ENCODE measurements around the gene POLR3G.

POLR3G gene

GRCh38 chr5:90530736-90531487, 56.2 kb downstream of the POLR3G start:
- Histone ChIP-seq H3K9me3 (ENCODE audit: control insufficient read depth, insufficient read depth, low read length) (no peaks in the 10 kb centered on the region), H3K79me2 (ENCODE audit: control insufficient read depth, low read length) (peaks cover 35% of the 10 kb centered on the region), H3K4me1 (ENCODE audit: control insufficient read depth, low read length) (peaks cover 33% of the 10 kb centered on the region), H3K4me3 (ENCODE audit: low read length) (no peak overlapping the region; the same call in 1 of the 2 replicates), H3K4me2 (ENCODE audit: low read length) (peak overlapping the region; percentile 91; the same call in 1 of the 2 replicates), H3K27ac (ENCODE audit: low read depth, low read length) (no peak overlapping the region), H3F3A (ENCODE audit: control insufficient read depth, insufficient read depth) (0 out of 2 replicates have a peak, but pooled peaks cover 2% of the 10 kb centered on the region), H3K36me3 (ENCODE audit: control insufficient read depth, low read length) (peaks cover 19% of the 10 kb centered on the region), H4K20me1 (ENCODE audit: control insufficient read depth, insufficient read depth, low read depth, low read length) (no peaks in the 10 kb centered on the region), H3K9me2 (replicated peaks; ENCODE audit: control insufficient read depth, low read length) (no peaks in the 10 kb centered on the region), H3K27me3 (ENCODE audit: control insufficient read depth, low read length) (peaks cover 28% of the 10 kb centered on the region)
- TF ChIP-seq EZH2phosphoT487 (IDR thresholded peaks at IDR 0.05; ENCODE audit: borderline replicate concordance, low read length) (no peak), CTCF (IDR thresholded peaks at IDR 0.05; ENCODE audit: low read depth, low read length, poor library complexity, severe bottlenecking) (no peak)

- Histone ChIP-seq H3K36me3 (ENCODE audit: control insufficient read depth, low read length) (no peaks in the 10 kb centered on the region), H3K79me2 (ENCODE audit: control insufficient read depth, low read length) (peaks cover 6% of the 10 kb centered on the region), H3K4me2 (ENCODE audit: low read length) (no peak overlapping the region), H3F3A (ENCODE audit: control insufficient read depth, insufficient read depth) (no peaks in the 10 kb centered on the region), H3K9me3 (ENCODE audit: control insufficient read depth, insufficient read depth, low read length) (no peaks in the 10 kb centered on the region), H3K27ac (ENCODE audit: low read depth, low read length) (no peak overlapping the region), H3K27me3 (ENCODE audit: control insufficient read depth, low read length) (peaks cover 37% of the 10 kb centered on the region), H3K4me3 (ENCODE audit: low read length) (no peak overlapping the region), H3K9me2 (replicated peaks; ENCODE audit: control insufficient read depth, low read length) (no peaks in the 10 kb centered on the region), H3K4me1 (ENCODE audit: control insufficient read depth, low read length) (peaks cover 7% of the 10 kb centered on the region), H4K20me1 (ENCODE audit: control insufficient read depth, insufficient read depth, low read depth, low read length) (no peaks in the 10 kb centered on the region)
- TF ChIP-seq EZH2phosphoT487 (IDR thresholded peaks at IDR 0.05; ENCODE audit: borderline replicate concordance, low read length): no peak
- no peak for TF ChIP-seq CTCF (IDR thresholded peaks at IDR 0.05; ENCODE audit: low read depth, low read length, poor library complexity, severe bottlenecking)
Measured at GRCh38 chr5:90533794-90534193, 59.1 kb downstream of the POLR3G start.

GRCh38 chr5:90534922-90535321, 60.3 kb downstream of the POLR3G start:
- Histone ChIP-seq H3K4me2 (ENCODE audit: low read length) (no peak overlapping the region), H3K79me2 (ENCODE audit: control insufficient read depth, low read length) (no peaks in the 10 kb centered on the region), H3K9me3 (ENCODE audit: control insufficient read depth, insufficient read depth, low read length) (no peaks in the 10 kb centered on the region), H3K9me2 (replicated peaks; ENCODE audit: control insufficient read depth, low read length) (no peaks in the 10 kb centered on the region), H3K4me1 (ENCODE audit: control insufficient read depth, low read length) (peaks cover 7% of the 10 kb centered on the region), H4K20me1 (ENCODE audit: control insufficient read depth, insufficient read depth, low read depth, low read length) (no peaks in the 10 kb centered on the region), H3K4me3 (ENCODE audit: low read length) (no peak overlapping the region), H3F3A (ENCODE audit: control insufficient read depth, insufficient read depth) (no peaks in the 10 kb centered on the region), H3K27ac (ENCODE audit: low read depth, low read length) (no peak overlapping the region), H3K36me3 (ENCODE audit: control insufficient read depth, low read length) (no peaks in the 10 kb centered on the region), H3K27me3 (ENCODE audit: control insufficient read depth, low read length) (peaks cover 37% of the 10 kb centered on the region)
- TF ChIP-seq EZH2phosphoT487 (IDR thresholded peaks at IDR 0.05; ENCODE audit: borderline replicate concordance, low read length) (no peak), CTCF (IDR thresholded peaks at IDR 0.05; ENCODE audit: low read depth, low read length, poor library complexity, severe bottlenecking) (no peak)
